A549 (cell line): ENCODE data around the gene RRP9. TPM values are rescaled to one million over a fixed set of nuclear protein-coding genes. Genes with fewer than 3 reads are reported as not detected.

ENCODE experiments used
- ATAC-seq, 2 experiments: fragments of 200-7000 bp in 1 of 2; fragments of >200 bp in 1 of 2; cut with Nextera tagmentation in 1 of 2; cut with Tn5 transposase in 1 of 2; 3 replicates each; pipeline versions ENCODE4 v1.8.0 to v1.9.1; 2018 to 2020; ENCODE audit warnings: mild to moderate bottlenecking in 1 of 2, moderate library complexity in 1 of 2
- CTCF ChIA-PET: fragments of 300-600 bp; sonication (Branson Sonifier 250); formaldehyde crosslinking; extraction: SDS; loops from one replicate; lab custom pipeline; 2021; ENCODE audit warnings: antibody characterized with exemption, inconsistent platforms; lab: Yijun Ruan, JAX
- POLR2A ChIA-PET: fragments of 350-600 bp; formaldehyde crosslinking; extraction: SDS; loops from one replicate; lab custom pipeline; 2021; ENCODE audit warnings: antibody characterized with exemption, inconsistent platforms; lab: Yijun Ruan, JAX
- DNase-seq, 2 experiments: peaks; one replicate each; pipeline versions ENCODE4 v3.0.0 to v3.0.0-alpha.2; 2011 to 2016; ENCODE audit warnings: low read depth in 1 of 2, low spot score in 1 of 2
- FAIRE-seq: peaks from 2 replicates; lab custom pipeline; 2011; peaks lifted over from hg19 to GRCh38; lab: Jason Lieb, UNC
- H3K27ac ChIP-seq, 2 experiments: fragments of >200 bp; sonication (Bioruptor Twin); formaldehyde crosslinking; 3 replicates each; pipeline ENCODE4 v1.5.1; 2016 to 2017
- H3K4me1 ChIP-seq: fragments of >200 bp; sonication (Bioruptor Twin); formaldehyde crosslinking; 3 replicates; pipeline ENCODE4 v1.6.1; 2016
- H3K4me2 ChIP-seq: fragments of >200 bp; sonication (Bioruptor Twin); formaldehyde crosslinking; 3 replicates; pipeline ENCODE4 v1.6.1; 2016
- H3K4me3 ChIP-seq: fragments of >200 bp; sonication (Bioruptor Twin); formaldehyde crosslinking; 3 replicates; pipeline ENCODE4 v1.5.1; 2016
- H3K9me3 ChIP-seq: fragments of >200 bp; sonication (Bioruptor Twin); formaldehyde crosslinking; 3 replicates; pipeline ENCODE4 v1.6.1; 2016
- BHLHE40 ChIP-seq: IDR thresholded peaks from 2 replicates; pipeline ENCODE4 v1.6.1; 2012; ENCODE audit warnings: low read depth, low read length, inconsistent platforms
- CEBPB ChIP-seq, 2 experiments: fragments of >200 bp in 1 of 2; sonication (Bioruptor Twin) in 1 of 2; formaldehyde crosslinking in 1 of 2; IDR thresholded peaks; 2 replicates each; pipeline ENCODE4 v1.6.1; 2012 to 2016
- CHD4 ChIP-seq: fragments of 200-600 bp; sonication (generic); IDR thresholded peaks from 2 replicates; pipeline ENCODE4 v1.6.1; 2016; ENCODE audit warnings: antibody characterized with exemption, mild to moderate bottlenecking, borderline replicate concordance
- EHF ChIP-seq: fragments of 250-450 bp; sonication (Bioruptor Pico); IDR thresholded peaks from 2 replicates; pipeline ENCODE4 v1.5.0; 2020; ENCODE audit warnings: mild to moderate bottlenecking
- EP300 ChIP-seq, 2 experiments: fragments of >200 bp; sonication (Bioruptor Twin); formaldehyde crosslinking; IDR thresholded peaks; 2 replicates in 1 of 2; 3 replicates in 1 of 2; pipeline ENCODE4 v1.6.1; 2016 to 2017
- JUN ChIP-seq, 2 experiments: fragments of >200 bp; sonication (Bioruptor Twin); formaldehyde crosslinking; IDR thresholded peaks; 2 replicates in 1 of 2; 3 replicates in 1 of 2; pipeline ENCODE4 v1.6.1; 2016 to 2017
- JUNB ChIP-seq: fragments of >200 bp; sonication (Bioruptor Twin); formaldehyde crosslinking; IDR thresholded peaks from 2 replicates; pipeline ENCODE4 v1.6.1; 2016
- PHF8 ChIP-seq: fragments of 200-600 bp; sonication (generic); IDR thresholded peaks from 2 replicates; pipeline ENCODE4 v1.6.1; 2016; ENCODE audit warnings: low read depth, mild to moderate bottlenecking, antibody characterized with exemption, moderate library complexity, borderline replicate concordance
- POLR2A ChIP-seq: IDR thresholded peaks from 2 replicates; pipeline ENCODE4 v1.6.1; 2012; ENCODE audit warnings: mild to moderate bottlenecking, low read length
- POLR2AphosphoS2 ChIP-seq: conservative IDR thresholded peaks from 2 replicates; pipeline ENCODE4 v1.6.1; 2012; ENCODE audit warnings: low read length, improper control_type of control experiment, inconsistent platforms
- RAD21 ChIP-seq, 2 experiments: fragments of >200 bp in 1 of 2; sonication (Bioruptor Twin) in 1 of 2; formaldehyde crosslinking in 1 of 2; IDR thresholded peaks in 1 of 2; conservative IDR thresholded peaks in 1 of 2; 2 replicates in 1 of 2; 3 replicates in 1 of 2; pipeline ENCODE4 v1.6.1; 2012 to 2018; ENCODE audit warnings: inconsistent platforms in 1 of 2
- RNF2 ChIP-seq: fragments of 200-600 bp; sonication (generic); IDR thresholded peaks from 2 replicates; pipeline ENCODE4 v1.6.1; 2016; ENCODE audit warnings: low read depth, mild to moderate bottlenecking, antibody characterized with exemption, moderate library complexity, borderline replicate concordance
- WGBS: methylation state at CpG from one replicate; pipeline ENCODE4 v1.1.6; 2017; ENCODE audit errors: missing lambda C conversion rate; 5-methylcytosine and 5-hydroxymethylcytosine counted together
- polyA plus RNA-seq, 4 experiments: library from polyadenylated mRNA; depleted of rRNA in 3 of 4; stranded (reverse); fragments of >200 nt; fragmentation: RNase III in 1 of 4; extraction: RNeasy Plus Mini Kit Qiagen cat#74134 plus additional on column Dnase treatment in 1 of 4; gene quantifications; 2 replicates in 3 of 4; 3 replicates in 1 of 4; pipeline ENCODE4 v1.2.3, GENCODE V29; 2011 to 2017
- TF ChIP-seq, protein P1 (sequence below): fragments of >200 bp; sonication (Bioruptor Twin); formaldehyde crosslinking; IDR thresholded peaks from 3 replicates; pipeline ENCODE4 v1.6.1; 2016
- TF ChIP-seq, protein P2 (sequence below): IDR thresholded peaks from 2 replicates; pipeline ENCODE4 v1.6.1; 2012
- TF ChIP-seq, protein P3 (sequence below): fragments of 150-350 bp; IDR thresholded peaks from 2 replicates; pipeline ENCODE4 v1.6.1; 2014; ENCODE audit warnings: low read depth, mild to moderate bottlenecking, low read length
- TF ChIP-seq, protein P4 (sequence below): fragments of >200 bp; sonication (Bioruptor Twin); formaldehyde crosslinking; IDR thresholded peaks from 2 replicates; pipeline ENCODE4 v1.6.1; 2016
- TF ChIP-seq, protein P5 (sequence below): fragments of 250-450 bp; sonication (Bioruptor Pico); IDR thresholded peaks from 2 replicates; pipeline ENCODE4 v1.5.0; 2020; ENCODE audit warnings: low read depth, mild to moderate bottlenecking, moderate library complexity
- TF ChIP-seq, protein P6 (sequence below): fragments of 450-650 bp; IDR thresholded peaks from 2 replicates; pipeline ENCODE4 v1.6.1; 2014; ENCODE audit warnings: antibody characterized with exemption

The RRP9 gene
- polyA plus RNA-seq, 2 of the 4 experiments (the other 2 are of a cell fraction), result 17.0 to 34.3 TPM

DNA sequence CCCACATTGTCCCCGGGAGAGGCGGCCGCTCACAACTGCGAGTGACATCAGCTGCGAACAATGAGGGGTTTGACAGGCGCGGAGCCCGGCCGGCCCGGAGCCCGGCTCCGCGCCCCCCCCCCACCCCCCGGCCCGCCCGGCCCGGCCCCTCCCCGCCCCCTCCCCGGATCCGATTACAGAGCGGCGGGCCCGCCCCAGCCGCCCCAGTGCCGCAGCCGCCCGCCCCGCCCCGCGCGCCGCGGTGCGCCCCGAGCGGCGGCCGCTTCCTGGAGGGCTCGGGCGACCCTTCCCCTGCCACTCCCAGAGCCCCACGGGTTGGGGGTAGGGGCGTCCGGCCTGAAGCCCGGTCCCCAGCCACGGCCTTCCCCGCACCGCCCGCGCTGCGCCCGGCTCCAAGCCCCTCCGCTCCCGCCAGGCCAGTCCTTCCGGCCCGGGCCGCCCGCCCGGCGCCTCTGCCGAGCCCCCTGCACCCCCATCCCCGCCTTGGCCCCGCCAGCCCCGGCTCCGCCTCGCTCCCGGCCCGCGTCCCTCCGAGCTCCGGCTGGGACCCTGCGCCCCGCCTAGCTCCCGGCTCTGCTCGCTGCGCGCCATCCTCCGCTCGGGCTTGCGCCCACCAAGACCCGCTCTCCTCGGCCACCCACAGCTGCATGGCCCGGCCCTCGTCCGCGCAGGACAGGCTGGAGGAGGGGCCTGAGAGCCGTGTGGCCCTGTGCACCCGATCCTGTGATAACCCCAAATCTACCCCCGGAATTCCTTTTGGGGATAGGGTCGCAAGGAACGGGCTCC is 25.9 kb upstream of the RRP9 start, which contains the start of gene PCBP4:
Gene PCBP4 (minus strand): TSS at position 71 of the 786 bp plus-strand sequence. CDS start 6,214 bp downstream, outside the sequence.
- no peak for DNase-seq
- WGBS, result 0% methylated on average over 2 of the region's 90 CpGs
- H3K27ac ChIP-seq, result peak within 1 kb of the TSS; percentile 91 to 100
- peak within 1 kb of the TSS; percentile 84 for H3K4me2 ChIP-seq
- no peak for TF ChIP-seq RAD21 (conservative IDR thresholded peaks at IDR 0.05 in 1 of 2, IDR thresholded peaks at IDR 0.05 in 1 of 2)
- TF ChIP-seq, protein P1, sequence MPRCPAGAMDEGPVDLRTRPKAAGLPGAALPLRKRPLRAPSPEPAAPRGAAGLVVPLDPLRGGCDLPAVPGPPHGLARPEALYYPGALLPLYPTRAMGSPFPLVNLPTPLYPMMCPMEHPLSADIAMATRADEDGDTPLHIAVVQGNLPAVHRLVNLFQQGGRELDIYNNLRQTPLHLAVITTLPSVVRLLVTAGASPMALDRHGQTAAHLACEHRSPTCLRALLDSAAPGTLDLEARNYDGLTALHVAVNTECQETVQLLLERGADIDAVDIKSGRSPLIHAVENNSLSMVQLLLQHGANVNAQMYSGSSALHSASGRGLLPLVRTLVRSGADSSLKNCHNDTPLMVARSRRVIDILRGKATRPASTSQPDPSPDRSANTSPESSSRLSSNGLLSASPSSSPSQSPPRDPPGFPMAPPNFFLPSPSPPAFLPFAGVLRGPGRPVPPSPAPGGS, result peak; percentile 22; the same call in 1 of the 3 replicates
- peak in 1 of 2 experiments; percentile 32; a peak in 1 of 5 replicates for TF ChIP-seq JUN (IDR thresholded peaks at IDR 0.05)
- TF ChIP-seq, protein P2, sequence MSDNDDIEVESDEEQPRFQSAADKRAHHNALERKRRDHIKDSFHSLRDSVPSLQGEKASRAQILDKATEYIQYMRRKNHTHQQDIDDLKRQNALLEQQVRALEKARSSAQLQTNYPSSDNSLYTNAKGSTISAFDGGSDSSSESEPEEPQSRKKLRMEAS, result no peak
- TF ChIP-seq, protein P3, sequence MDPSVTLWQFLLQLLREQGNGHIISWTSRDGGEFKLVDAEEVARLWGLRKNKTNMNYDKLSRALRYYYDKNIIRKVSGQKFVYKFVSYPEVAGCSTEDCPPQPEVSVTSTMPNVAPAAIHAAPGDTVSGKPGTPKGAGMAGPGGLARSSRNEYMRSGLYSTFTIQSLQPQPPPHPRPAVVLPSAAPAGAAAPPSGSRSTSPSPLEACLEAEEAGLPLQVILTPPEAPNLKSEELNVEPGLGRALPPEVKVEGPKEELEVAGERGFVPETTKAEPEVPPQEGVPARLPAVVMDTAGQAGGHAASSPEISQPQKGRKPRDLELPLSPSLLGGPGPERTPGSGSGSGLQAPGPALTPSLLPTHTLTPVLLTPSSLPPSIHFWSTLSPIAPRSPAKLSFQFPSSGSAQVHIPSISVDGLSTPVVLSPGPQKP, result no peak
- H3K4me3 ChIP-seq, result peak within 1 kb of the TSS; percentile 79
- no peak for FAIRE-seq
- H3K9me3 ChIP-seq, result no peaks in the 10 kb centered on the region
- CTCF ChIA-PET, result interaction anchor here (1.0 to 5.0 kb wide), 4 partner anchors 10 to 25 kb away, joined by 3 to 37 read pairs (median 3); partner anchors contain the start of genes PARP3 and RRP9
- POLR2A ChIA-PET, result no interaction called here
- peak; percentile 65 for ATAC-seq
- H3K4me1 ChIP-seq, result peaks cover 13% of the 10 kb centered on the region

DNA sequence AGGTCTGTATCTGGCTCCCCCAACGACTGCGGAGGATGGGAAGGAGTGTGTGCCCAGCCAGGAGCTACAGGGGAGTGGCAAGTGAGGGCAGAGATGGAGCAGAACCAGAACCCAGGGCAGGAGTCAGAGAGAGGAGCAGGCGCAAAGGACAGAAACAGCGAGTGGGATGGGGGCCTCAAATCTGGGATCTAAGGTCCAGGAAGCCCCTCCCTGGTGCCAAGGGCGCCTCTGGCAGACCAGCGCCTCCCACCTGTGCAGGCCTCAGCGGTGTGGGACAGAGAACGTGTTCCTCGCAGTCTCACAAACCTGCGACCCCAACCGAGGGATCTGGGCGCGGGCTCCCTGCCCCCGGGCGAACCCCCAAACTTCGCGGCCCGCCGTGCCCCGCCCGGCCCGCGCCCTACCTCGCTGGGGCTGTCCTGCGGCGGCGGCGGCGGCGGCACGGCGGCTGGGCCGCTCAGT is 25.2 kb upstream of the RRP9 start:
- 24% methylated on average over 9 of the region's 33 CpGs for WGBS

DNA sequence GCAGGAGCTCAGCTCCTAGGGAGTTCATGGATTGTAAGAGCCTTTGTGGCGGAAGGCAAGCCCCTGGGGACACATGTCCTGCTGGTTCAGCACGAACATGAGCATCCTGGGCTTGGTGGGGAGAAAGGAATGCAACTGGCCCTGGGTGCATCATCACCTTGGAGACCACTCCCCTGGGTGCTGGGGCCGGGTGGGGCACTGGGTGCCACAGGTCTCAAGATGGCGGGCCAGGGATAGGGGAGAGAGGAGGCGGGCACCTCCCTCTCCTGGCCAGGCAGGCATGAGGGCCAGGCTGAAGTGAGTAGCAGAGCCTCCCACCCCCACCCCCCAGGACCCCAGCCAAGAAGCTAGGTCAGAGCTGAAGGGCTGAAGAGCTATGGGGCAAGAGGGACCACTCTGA is 24.8 kb upstream of the RRP9 start:
- 100% methylated on average over 2 of the region's 5 CpGs for WGBS
- no peaks in the 10 kb centered on the region for H3K9me3 ChIP-seq
- peak overlapping the region; percentile 79 for H3K4me3 ChIP-seq
- H3K27ac ChIP-seq, result peak overlapping the region; percentile 91 to 100; a peak in 4 of 6 replicates
- peaks cover 13% of the 10 kb centered on the region for H3K4me1 ChIP-seq
- POLR2A ChIA-PET, result no interaction called here
- TF ChIP-seq POLR2AphosphoS2, result no peak
- TF ChIP-seq, protein P4, sequence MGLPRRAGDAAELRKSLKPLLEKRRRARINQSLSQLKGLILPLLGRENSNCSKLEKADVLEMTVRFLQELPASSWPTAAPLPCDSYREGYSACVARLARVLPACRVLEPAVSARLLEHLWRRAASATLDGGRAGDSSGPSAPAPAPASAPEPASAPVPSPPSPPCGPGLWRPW, result no peak
- no peak for TF ChIP-seq EHF (CRISPR knock-in tag)
- no peak for TF ChIP-seq BHLHE40
- TF ChIP-seq EP300 (IDR thresholded peaks at IDR 0.05), result no peak
- no peak for TF ChIP-seq RNF2
- no peak for TF ChIP-seq PHF8
- no peak for TF ChIP-seq POLR2A
- no peak for TF ChIP-seq JUN (IDR thresholded peaks at IDR 0.05)
- TF ChIP-seq JUNB, result no peak
- no peak for TF ChIP-seq CEBPB (IDR thresholded peaks at IDR 0.05)
- TF ChIP-seq, protein P5, sequence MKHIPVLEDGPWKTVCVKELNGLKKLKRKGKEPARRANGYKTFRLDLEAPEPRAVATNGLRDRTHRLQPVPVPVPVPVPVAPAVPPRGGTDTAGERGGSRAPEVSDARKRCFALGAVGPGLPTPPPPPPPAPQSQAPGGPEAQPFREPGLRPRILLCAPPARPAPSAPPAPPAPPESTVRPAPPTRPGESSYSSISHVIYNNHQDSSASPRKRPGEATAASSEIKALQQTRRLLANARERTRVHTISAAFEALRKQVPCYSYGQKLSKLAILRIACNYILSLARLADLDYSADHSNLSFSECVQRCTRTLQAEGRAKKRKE (CRISPR knock-in tag), result no peak
- TF ChIP-seq, protein P2, result no peak
- FAIRE-seq (no peak), DNase-seq (no peak), ATAC-seq (no peak)
- peak overlapping the region; percentile 84 for H3K4me2 ChIP-seq
- CTCF ChIA-PET, result interaction anchor here (1.0 to 5.0 kb wide), 4 partner anchors 8 to 24 kb away, joined by 3 to 37 read pairs (median 3); partner anchors contain the start of genes PARP3 and RRP9

More for the DNA sequence above, 25.2 kb upstream of the RRP9 start:
- H3K27ac ChIP-seq, result peak overlapping the region; percentile 91 to 100
- no peak for DNase-seq
- H3K4me1 ChIP-seq, result peaks cover 13% of the 10 kb centered on the region
- H3K4me2 ChIP-seq, result peak overlapping the region; percentile 84
- POLR2A ChIA-PET, result no interaction called here
- H3K9me3 ChIP-seq, result no peaks in the 10 kb centered on the region
- peak; percentile 45 to 55 for ATAC-seq
- CTCF ChIA-PET, result interaction anchor here (1.0 to 5.0 kb wide), 4 partner anchors 9 to 25 kb away, joined by 3 to 37 read pairs (median 3); partner anchors contain the start of genes PARP3 and RRP9
- no peak for TF ChIP-seq CHD4
- TF ChIP-seq, protein P6, sequence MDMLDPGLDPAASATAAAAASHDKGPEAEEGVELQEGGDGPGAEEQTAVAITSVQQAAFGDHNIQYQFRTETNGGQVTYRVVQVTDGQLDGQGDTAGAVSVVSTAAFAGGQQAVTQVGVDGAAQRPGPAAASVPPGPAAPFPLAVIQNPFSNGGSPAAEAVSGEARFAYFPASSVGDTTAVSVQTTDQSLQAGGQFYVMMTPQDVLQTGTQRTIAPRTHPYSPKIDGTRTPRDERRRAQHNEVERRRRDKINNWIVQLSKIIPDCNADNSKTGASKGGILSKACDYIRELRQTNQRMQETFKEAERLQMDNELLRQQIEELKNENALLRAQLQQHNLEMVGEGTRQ, result no peak
- TF ChIP-seq, protein P1, result 0 out of 3 replicates have a peak, but pooled peaks have one; percentile 12
- TF ChIP-seq CEBPB (IDR thresholded peaks at IDR 0.05), result no peak
- FAIRE-seq, result no peak
- peak overlapping the region; percentile 79 for H3K4me3 ChIP-seq
